Renal cortex interstitium (tissue), 11 donors: Measurements from ENCODE around the gene SEPTIN7. TPM values are rescaled to one million over a fixed set of nuclear protein-coding genes. Genes with fewer than 3 reads are reported as not detected.

Experiments used
- DNase-seq, 11 donors: peaks; one replicate each; pipeline ENCODE4 v3.0.0-alpha.2; 2013; ENCODE audit warnings: low read depth in 9 of 11, low spot score in 4 of 11; ENCODE audit errors: extremely low read depth in 1 of 11
- polyA plus RNA-seq, 3 donors: library from polyadenylated mRNA; unstranded; fragments of 120-200 nt; gene quantifications; one replicate each; pipeline ENCODE4 v1.2.1, GENCODE V29; 2013; ENCODE audit not compliant: insufficient read length in 3 of 3

The SEPTIN7 gene
- polyA plus RNA-seq, 3 donors, result 371 to 483 (median 428) TPM

GRCh38 chr7:35780070-35780469, 20.8 kb upstream of the SEPTIN7 start:
- DNase-seq, result no peak

GRCh38 chr7:35781200-35781701, 19.6 kb upstream of the SEPTIN7 start:
- no peak for DNase-seq

GRCh38 chr7:35781767-35782515, 18.9 kb upstream of the SEPTIN7 start:
- DNase-seq, result no peak

- no peak for DNase-seq
Observed at GRCh38 chr7:35784332-35784731, 16.5 kb upstream of the SEPTIN7 start.

GRCh38 chr7:35785250-35785649, 15.6 kb upstream of the SEPTIN7 start:
- DNase-seq, result no peak

- no peak for DNase-seq
Observed at GRCh38 chr7:35787925-35788324, 12.9 kb upstream of the SEPTIN7 start.

- DNase-seq, result no peak
Observed at GRCh38 chr7:35792472-35792871, 8.4 kb upstream of the SEPTIN7 start.

- no peak for DNase-seq
Observed at GRCh38 chr7:35792873-35793489, 7.9 kb upstream of the SEPTIN7 start.

GRCh38 chr7:35797311-35797710, 3.5 kb upstream of the SEPTIN7 start:
- no peak for DNase-seq

- peak in 10 of 11 donors; percentile 83 to 92 (median 89) for DNase-seq
Observed at GRCh38 chr7:35799846-35800717, 775 bp upstream of the SEPTIN7 start.

GRCh38 chr7:35801392-35802101, 690 bp downstream of the SEPTIN7 start:
- peak; percentile 38 to 76 (median 67) for DNase-seq

GRCh38 chr7:35802102-35802466, 1.2 kb downstream of the SEPTIN7 start:
- DNase-seq, result peak in 1 of 11 donors; percentile 4

GRCh38 chr7:35802649-35803048, 1.8 kb downstream of the SEPTIN7 start:
- peak in 1 of 11 donors; percentile 5 for DNase-seq

GRCh38 chr7:35804231-35804970, 3.5 kb downstream of the SEPTIN7 start:
- no peak for DNase-seq

GRCh38 chr7:35805876-35806275, 5.0 kb downstream of the SEPTIN7 start:
- no peak for DNase-seq

GRCh38 chr7:35816514-35816913, 15.7 kb downstream of the SEPTIN7 start:
- no peak for DNase-seq

GRCh38 chr7:35817181-35817580, 16.3 kb downstream of the SEPTIN7 start:
- no peak for DNase-seq

- no peak for DNase-seq
Observed at GRCh38 chr7:35817930-35818329, 17.1 kb downstream of the SEPTIN7 start.
